ENCODE measurements around the gene DDIT3. TPM values are rescaled to one million over a fixed set of nuclear protein-coding genes. Genes with fewer than 3 reads are reported as not detected.

The DDIT3 gene
- total and polyA plus RNA-seq, 5 donors from 2014 or later: 17.8 to 159 (median 22.2) TPM

DNA sequence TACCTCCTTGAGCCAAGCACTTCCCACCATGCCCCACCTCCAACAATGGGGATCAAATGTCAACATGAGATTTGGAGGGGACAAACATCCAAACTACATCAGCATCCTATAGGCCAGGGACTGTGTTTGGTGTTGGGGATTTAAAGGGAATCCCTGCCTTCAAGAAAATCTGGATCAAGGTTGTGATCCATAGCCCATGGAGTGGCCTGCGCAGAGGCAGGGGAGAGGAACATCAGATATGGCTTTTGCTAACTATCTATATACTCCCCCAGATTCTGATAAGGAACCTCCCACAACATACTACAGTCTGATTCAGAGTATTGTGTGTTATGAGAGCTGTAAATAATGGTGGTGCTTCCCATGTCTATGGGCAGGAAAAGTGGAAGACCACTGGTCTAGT is 34.6 kb upstream of the DDIT3 start:
- no peak overlapping the region for H3K27ac Mint-ChIP-seq
- peaks cover 28% of the 10 kb centered on the region for H3K27me3 Mint-ChIP-seq
- peaks cover 2% of the 10 kb centered on the region for H3K27me3 ChIP-seq (ENCODE audit: control insufficient read depth, insufficient read depth, low read length)
- H3K27ac ChIP-seq (ENCODE audit: insufficient read depth, low read length, poor library complexity, severe bottlenecking): no peak overlapping the region
- H3K4me1 Mint-ChIP-seq: peaks cover 0 to 8% (median 3%) of the 10 kb centered on the region in 4 donors
- H3K9me3 Mint-ChIP-seq: no peaks in the 10 kb centered on the region
- no peak for DNase-seq
- no peak for ATAC-seq (ENCODE audit: low read depth in 2 of 2)
- H3K36me3 Mint-ChIP-seq: no peaks in the 10 kb centered on the region
- peaks cover 5% of the 10 kb centered on the region for H3K4me1 ChIP-seq (ENCODE audit: control insufficient read depth, insufficient read depth, low read length, poor library complexity, severe bottlenecking)
- no peaks in the 10 kb centered on the region for H3K9me3 ChIP-seq (ENCODE audit: control insufficient read depth in 2 of 2, low read length in 2 of 2)
- no peaks in the 10 kb centered on the region for H3K36me3 ChIP-seq (ENCODE audit: control insufficient read depth, insufficient read depth, low read length)
- no peak overlapping the region for H3K4me3 Mint-ChIP-seq
- H3K4me3 ChIP-seq (ENCODE audit: low read depth, low read length): no peak overlapping the region

DNA sequence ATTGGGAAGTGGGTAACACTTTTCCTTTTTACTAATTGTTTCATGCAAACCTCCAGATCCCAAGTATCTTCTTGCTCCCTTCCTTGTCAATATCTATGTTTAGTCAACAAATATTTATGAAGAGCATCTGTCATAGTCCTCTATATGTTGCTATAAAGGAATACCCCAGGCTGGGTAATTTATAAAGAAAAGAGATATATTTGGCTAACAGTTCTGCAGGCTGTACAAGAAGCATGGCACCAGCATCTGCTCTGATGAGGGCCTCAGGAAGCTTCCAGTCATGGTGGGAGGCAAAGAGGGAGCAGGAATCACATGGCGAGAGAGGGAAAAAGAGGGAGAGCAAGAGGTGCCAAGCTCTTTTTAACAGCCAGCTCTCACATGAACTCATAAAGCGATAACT is 34.1 kb upstream of the DDIT3 start:
- no peaks in the 10 kb centered on the region for H3K36me3 Mint-ChIP-seq
- peaks cover 0 to 10% (median 3%) of the 10 kb centered on the region in 4 donors for H3K4me1 Mint-ChIP-seq
- no peak overlapping the region for H3K27ac ChIP-seq (ENCODE audit: insufficient read depth, low read length, poor library complexity, severe bottlenecking)
- no peak overlapping the region for H3K4me3 ChIP-seq (ENCODE audit: low read depth, low read length)
- no peak for DNase-seq
- no peak for ATAC-seq (ENCODE audit: low read depth in 2 of 2)
- H3K27ac Mint-ChIP-seq: no peak overlapping the region
- H3K27me3 ChIP-seq (ENCODE audit: control insufficient read depth, insufficient read depth, low read length): peaks cover 2% of the 10 kb centered on the region
- no peaks in the 10 kb centered on the region for H3K9me3 ChIP-seq (ENCODE audit: control insufficient read depth in 2 of 2, low read length in 2 of 2)
- peaks cover 10% of the 10 kb centered on the region for H3K4me1 ChIP-seq (ENCODE audit: control insufficient read depth, insufficient read depth, low read length, poor library complexity, severe bottlenecking)
- no peaks in the 10 kb centered on the region for H3K36me3 ChIP-seq (ENCODE audit: control insufficient read depth, insufficient read depth, low read length)
- no peaks in the 10 kb centered on the region for H3K9me3 Mint-ChIP-seq
- H3K4me3 Mint-ChIP-seq: no peak overlapping the region
- H3K27me3 Mint-ChIP-seq: peaks cover 30% of the 10 kb centered on the region

DNA sequence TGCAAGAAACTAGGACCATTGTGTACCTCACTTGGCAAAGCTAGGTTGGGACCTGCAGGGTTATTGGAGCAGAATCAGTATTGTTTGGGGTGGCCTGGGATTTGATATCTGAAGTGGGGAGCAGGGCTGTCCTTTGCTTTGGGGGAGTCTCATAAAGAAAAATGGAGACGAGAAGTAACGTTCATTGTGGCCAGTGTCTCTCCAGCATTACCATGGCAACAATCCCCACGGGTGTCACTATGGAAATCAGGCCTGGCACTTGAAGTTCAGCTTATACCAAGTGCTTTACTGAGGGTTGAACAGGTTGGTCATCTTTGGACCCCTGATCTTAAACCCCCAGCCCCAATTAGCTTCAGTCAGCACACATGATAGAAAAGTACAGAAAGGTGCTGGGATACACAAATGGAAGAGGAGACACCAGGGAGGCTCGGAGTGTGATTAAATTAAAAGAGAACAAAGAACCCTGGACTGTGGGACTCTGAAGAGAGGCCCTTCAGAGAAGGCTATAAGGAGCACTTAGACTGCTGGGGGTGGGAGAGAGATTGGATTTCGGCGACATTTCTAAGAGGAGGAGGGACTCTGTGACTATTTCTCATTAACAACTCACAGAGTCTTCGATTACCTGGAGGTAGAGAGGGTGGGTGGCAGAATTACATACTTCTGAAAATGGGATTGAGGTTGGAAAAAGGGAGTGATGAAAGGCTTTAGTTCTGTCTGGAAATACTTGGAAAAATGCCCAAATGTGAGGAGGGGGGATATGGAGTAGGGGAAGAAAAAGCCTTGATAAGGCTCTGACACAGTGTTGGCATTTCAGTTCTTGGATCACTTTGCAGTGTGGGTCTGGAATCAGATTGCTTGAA is 33.3 kb upstream of the DDIT3 start:
- no peak overlapping the region for H3K27ac ChIP-seq (ENCODE audit: insufficient read depth, low read length, poor library complexity, severe bottlenecking)
- ATAC-seq (ENCODE audit: low read depth in 2 of 2): no peak
- H3K27me3 Mint-ChIP-seq: peaks cover 39% of the 10 kb centered on the region
- no peak overlapping the region for H3K4me3 Mint-ChIP-seq
- H3K27ac Mint-ChIP-seq: peak overlapping the region in 1 of 3 donors; percentile 50
- H3K4me1 ChIP-seq (ENCODE audit: control insufficient read depth, insufficient read depth, low read length, poor library complexity, severe bottlenecking): peaks cover 12% of the 10 kb centered on the region
- H3K9me3 ChIP-seq (ENCODE audit: control insufficient read depth in 2 of 2, low read length in 2 of 2): no peaks in the 10 kb centered on the region
- H3K36me3 Mint-ChIP-seq: no peaks in the 10 kb centered on the region
- no peaks in the 10 kb centered on the region for H3K9me3 Mint-ChIP-seq
- peaks cover 4% of the 10 kb centered on the region for H3K27me3 ChIP-seq (ENCODE audit: control insufficient read depth, insufficient read depth, low read length)
- H3K4me3 ChIP-seq (ENCODE audit: low read depth, low read length): no peak overlapping the region
- peaks cover 0 to 14% (median 7%) of the 10 kb centered on the region in 4 donors for H3K4me1 Mint-ChIP-seq
- no peak for DNase-seq
- H3K36me3 ChIP-seq (ENCODE audit: control insufficient read depth, insufficient read depth, low read length): no peaks in the 10 kb centered on the region

DNA sequence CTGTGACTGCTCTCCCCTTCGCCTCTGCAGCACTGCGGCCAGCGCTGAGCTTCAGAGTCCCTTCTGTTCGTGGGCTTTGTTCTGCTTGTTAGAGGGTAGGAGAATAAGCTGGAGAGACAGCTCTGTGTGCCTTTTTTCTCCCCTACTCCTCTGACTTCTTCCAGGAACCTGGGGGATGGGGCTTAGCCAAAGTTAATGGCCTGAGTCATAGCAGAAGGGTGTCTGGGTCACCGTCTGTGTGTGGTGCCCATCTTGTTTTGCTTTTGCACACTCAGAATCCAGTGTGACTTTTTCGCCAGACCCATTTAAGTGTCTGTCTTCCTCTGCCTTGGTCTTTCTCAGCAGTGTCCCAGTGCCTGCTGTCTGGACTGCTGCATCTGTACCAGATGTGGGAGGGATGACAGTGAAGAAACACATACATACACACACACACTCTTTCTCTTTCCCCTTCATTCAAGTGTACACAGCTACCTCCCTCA is 32.6 kb upstream of the DDIT3 start:
- peaks cover 6% of the 10 kb centered on the region for H3K27me3 ChIP-seq (ENCODE audit: control insufficient read depth, insufficient read depth, low read length)
- Mint-ChIP-seq H3K4me1 (peaks cover 0 to 14% (median 8%) of the 10 kb centered on the region in 4 donors), H3K27me3 (peaks cover 41% of the 10 kb centered on the region), H3K9me3 (no peaks in the 10 kb centered on the region), H3K36me3 (no peaks in the 10 kb centered on the region), H3K27ac (no peak overlapping the region), H3K4me3 (no peak overlapping the region)
- H3K4me3 ChIP-seq (ENCODE audit: low read depth, low read length): no peak overlapping the region
- no peaks in the 10 kb centered on the region for H3K9me3 ChIP-seq (ENCODE audit: control insufficient read depth in 2 of 2, low read length in 2 of 2)
- ATAC-seq (ENCODE audit: low read depth in 2 of 2): no peak
- H3K27ac ChIP-seq (ENCODE audit: insufficient read depth, low read length, poor library complexity, severe bottlenecking): no peak overlapping the region
- H3K4me1 ChIP-seq (ENCODE audit: control insufficient read depth, insufficient read depth, low read length, poor library complexity, severe bottlenecking): peaks cover 12% of the 10 kb centered on the region
- H3K36me3 ChIP-seq (ENCODE audit: control insufficient read depth, insufficient read depth, low read length): no peaks in the 10 kb centered on the region
- DNase-seq: no peak

DNA sequence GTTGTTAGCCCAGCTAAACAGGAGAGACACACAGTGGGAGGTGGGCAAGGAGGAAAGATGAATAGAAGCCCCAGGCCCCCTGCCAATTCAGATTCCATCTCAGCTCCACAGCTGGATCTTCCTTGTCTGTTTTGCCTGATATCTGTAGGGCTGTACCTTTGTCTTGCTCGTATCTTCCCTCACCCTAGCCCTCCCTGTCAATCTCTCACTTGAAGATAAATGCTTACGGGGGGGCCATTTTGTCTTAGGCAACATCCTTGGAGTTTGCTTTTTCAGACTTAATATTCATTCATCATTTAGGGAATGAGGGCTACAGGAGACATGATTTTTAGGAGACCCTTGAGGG is 32.0 kb upstream of the DDIT3 start:
- no peak for ATAC-seq (ENCODE audit: low read depth in 2 of 2)
- Histone ChIP-seq H3K4me3 (ENCODE audit: low read depth, low read length) (no peak overlapping the region), H3K27ac (ENCODE audit: insufficient read depth, low read length, poor library complexity, severe bottlenecking) (no peak overlapping the region), H3K9me3 (ENCODE audit: control insufficient read depth in 2 of 2, low read length in 2 of 2) (no peaks in the 10 kb centered on the region), H3K36me3 (ENCODE audit: control insufficient read depth, insufficient read depth, low read length) (no peaks in the 10 kb centered on the region), H3K27me3 (ENCODE audit: control insufficient read depth, insufficient read depth, low read length) (peaks cover 6% of the 10 kb centered on the region), H3K4me1 (ENCODE audit: control insufficient read depth, insufficient read depth, low read length, poor library complexity, severe bottlenecking) (peaks cover 15% of the 10 kb centered on the region)
- no peaks in the 10 kb centered on the region for H3K36me3 Mint-ChIP-seq
- H3K27me3 Mint-ChIP-seq: peaks cover 44% of the 10 kb centered on the region
- DNase-seq: no peak
- H3K4me3 Mint-ChIP-seq: no peak overlapping the region
- no peaks in the 10 kb centered on the region for H3K9me3 Mint-ChIP-seq
- peaks cover 5 to 19% (median 12%) of the 10 kb centered on the region in 4 donors for H3K4me1 Mint-ChIP-seq
- H3K27ac Mint-ChIP-seq: no peak overlapping the region

DNA sequence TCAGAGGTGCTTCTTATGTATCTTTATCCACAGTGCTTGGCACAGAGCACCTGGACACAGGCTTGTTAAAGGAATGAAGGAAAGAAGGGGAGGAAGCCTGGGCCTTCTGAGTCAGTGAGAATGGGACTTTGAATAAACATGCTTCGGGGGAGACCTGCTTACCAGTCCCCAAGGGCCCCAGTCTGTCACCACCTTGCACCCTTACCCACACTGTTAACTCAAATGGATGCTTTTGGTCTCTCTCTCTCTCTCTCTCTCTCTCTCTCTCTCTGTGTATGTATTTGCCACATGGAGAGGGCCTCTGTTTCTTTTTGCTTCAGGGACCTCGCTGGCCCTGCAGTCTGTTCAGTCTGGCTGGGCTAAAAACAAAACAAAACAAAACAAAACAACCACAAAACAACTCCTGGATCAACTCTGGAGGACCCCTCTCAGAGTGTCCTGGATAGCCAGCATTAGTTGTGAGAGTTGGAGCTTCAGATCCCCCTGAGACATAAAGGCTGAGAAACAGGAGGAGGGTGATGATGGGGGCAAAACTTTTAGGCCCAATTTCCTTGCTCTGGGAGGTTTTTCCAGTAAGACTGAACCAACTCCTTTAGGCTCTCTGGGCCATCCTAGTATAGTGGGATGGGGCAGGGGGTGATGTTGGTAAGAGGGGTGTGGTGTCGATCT is 31.5 kb upstream of the DDIT3 start:
- H3K4me1 ChIP-seq (ENCODE audit: control insufficient read depth, insufficient read depth, low read length, poor library complexity, severe bottlenecking): peaks cover 16% of the 10 kb centered on the region
- Mint-ChIP-seq H3K4me3 (peak overlapping the region in 3 of 4 donors; percentile 46 to 96 (median 79)), H3K27me3 (peaks cover 49% of the 10 kb centered on the region), H3K27ac (no peak overlapping the region), H3K9me3 (no peaks in the 10 kb centered on the region), H3K4me1 (peaks cover 7 to 23% (median 15%) of the 10 kb centered on the region in 4 donors), H3K36me3 (no peaks in the 10 kb centered on the region)
- H3K4me3 ChIP-seq (ENCODE audit: low read depth, low read length): no peak overlapping the region
- H3K36me3 ChIP-seq (ENCODE audit: control insufficient read depth, insufficient read depth, low read length): no peaks in the 10 kb centered on the region
- H3K27me3 ChIP-seq (ENCODE audit: control insufficient read depth, insufficient read depth, low read length): peaks cover 6% of the 10 kb centered on the region
- DNase-seq (no peak), ATAC-seq (ENCODE audit: low read depth in 2 of 2) (no peak)
- no peak overlapping the region for H3K27ac ChIP-seq (ENCODE audit: insufficient read depth, low read length, poor library complexity, severe bottlenecking)
- H3K9me3 ChIP-seq (ENCODE audit: control insufficient read depth in 2 of 2, low read length in 2 of 2): no peaks in the 10 kb centered on the region

DNA sequence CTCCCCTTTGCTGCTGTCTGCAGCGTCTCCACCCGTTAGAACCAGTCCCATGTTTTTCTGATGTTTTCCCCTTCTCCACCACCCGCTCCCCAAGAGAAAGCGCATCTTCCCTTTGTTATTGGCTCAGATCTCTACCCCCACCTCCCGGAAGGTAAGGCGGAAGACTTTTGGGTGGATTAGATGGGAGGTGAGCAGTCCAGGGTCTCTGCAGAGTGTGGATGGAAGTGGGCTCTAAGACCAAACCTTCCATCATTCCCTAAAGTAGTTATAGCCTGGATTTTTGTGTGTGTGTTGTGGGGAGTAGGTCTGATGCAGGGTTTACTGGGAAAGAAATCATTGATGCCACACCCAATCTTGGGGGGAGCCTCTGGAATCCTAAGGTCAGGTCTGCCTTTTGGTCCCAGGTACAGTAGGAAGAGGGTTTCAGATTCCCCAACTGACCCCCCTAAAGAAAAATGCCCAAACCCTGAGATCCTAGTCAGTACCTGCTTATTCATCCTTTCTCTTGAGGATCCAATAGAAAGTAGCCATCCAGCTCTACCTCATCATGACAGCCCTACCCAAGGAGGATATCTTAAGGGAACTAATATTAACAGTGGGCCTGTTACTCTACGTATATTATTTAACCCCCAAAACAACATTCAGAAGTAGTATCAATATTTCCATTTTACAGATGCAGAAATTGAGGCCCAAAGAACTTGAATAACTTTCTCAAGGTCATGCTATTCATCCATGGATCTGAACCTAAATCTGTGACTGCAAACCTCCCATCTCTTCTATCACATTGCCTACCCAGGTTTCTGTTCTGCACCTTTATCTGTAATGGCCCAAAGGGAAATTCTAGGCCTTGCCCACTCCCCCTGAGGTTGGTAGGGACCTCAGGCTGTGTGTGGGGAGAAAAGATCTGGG is 30.6 kb upstream of the DDIT3 start:
- H3K4me1 ChIP-seq (ENCODE audit: control insufficient read depth, insufficient read depth, low read length, poor library complexity, severe bottlenecking): peaks cover 24% of the 10 kb centered on the region
- peaks cover 6% of the 10 kb centered on the region for H3K27me3 ChIP-seq (ENCODE audit: control insufficient read depth, insufficient read depth, low read length)
- DNase-seq (no peak), ATAC-seq (ENCODE audit: low read depth in 2 of 2) (no peak)
- H3K9me3 ChIP-seq (ENCODE audit: control insufficient read depth in 2 of 2, low read length in 2 of 2): no peaks in the 10 kb centered on the region
- H3K36me3 Mint-ChIP-seq: no peaks in the 10 kb centered on the region
- H3K36me3 ChIP-seq (ENCODE audit: control insufficient read depth, insufficient read depth, low read length): no peaks in the 10 kb centered on the region
- peaks cover 12 to 30% (median 21%) of the 10 kb centered on the region in 4 donors for H3K4me1 Mint-ChIP-seq
- H3K27ac Mint-ChIP-seq: peak overlapping the region in 1 of 3 donors; percentile 52
- no peak overlapping the region for H3K4me3 ChIP-seq (ENCODE audit: low read depth, low read length)
- peaks cover 49% of the 10 kb centered on the region for H3K27me3 Mint-ChIP-seq
- H3K4me3 Mint-ChIP-seq: peak overlapping the region; percentile 46 to 96 (median 72)
- H3K27ac ChIP-seq (ENCODE audit: insufficient read depth, low read length, poor library complexity, severe bottlenecking): no peak overlapping the region
- no peaks in the 10 kb centered on the region for H3K9me3 Mint-ChIP-seq
